HG03108 (cell line): ENCODE data around the gene ANKRD11.
"Not testable (repeated sequence)": the region's sequence is repeated elsewhere in the genome, so short reads cannot be mapped to it uniquely, and the experiment has no call there.

Source experiments
- ATAC-seq: cut with Tn5 transposase; IDR thresholded peaks from one replicate; pipeline ENCODE4 v1.9.1; 2021; ENCODE audit warnings: moderate library complexity; ENCODE audit not compliant: unreplicated experiment

The ANKRD11 gene

DNA sequence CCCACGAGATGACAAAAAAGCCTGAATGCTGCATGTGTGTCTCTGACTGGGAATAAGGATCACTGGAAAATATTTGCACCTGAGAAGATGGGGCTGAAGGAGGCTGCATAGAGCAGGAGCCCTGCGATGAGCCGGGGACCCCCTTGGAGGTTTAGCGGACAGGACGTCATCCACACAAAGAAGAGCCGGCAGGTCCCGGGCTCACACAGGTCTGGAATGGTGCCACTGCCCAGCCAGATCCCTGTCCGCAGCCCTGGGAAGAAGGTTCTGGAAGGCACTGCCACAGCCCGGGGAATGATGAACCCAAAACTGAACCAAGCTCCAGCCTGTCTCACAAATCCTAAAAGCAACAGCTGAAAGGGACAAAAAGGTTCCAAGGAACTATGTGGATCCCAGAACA is 101.8 kb downstream of the ANKRD11 start:
- no peak for ATAC-seq

GRCh38 chr16:89386306-89387185 is 103.8 kb downstream of the ANKRD11 start:
- ATAC-seq = no peak

DNA sequence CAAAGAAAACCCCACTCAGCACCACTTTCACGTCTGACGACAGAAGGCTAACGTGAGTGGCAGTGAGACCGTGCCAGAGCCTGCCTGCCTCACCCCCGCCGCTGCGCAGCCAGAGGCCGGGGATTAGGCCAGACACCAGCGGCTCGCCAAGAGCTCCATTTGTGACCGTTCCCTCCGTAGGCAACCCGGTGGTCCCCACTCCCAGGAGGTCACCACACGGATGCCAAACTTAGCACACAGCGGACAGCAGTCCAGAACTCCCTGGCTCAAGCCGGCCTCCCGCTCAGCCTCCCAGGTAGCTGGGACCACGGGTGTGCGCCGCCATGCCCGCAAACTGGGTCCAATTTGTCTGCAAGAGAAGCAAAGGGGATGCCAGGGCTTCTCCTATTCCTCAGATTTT is 104.6 kb downstream of the ANKRD11 start:
- ATAC-seq = no peak

DNA sequence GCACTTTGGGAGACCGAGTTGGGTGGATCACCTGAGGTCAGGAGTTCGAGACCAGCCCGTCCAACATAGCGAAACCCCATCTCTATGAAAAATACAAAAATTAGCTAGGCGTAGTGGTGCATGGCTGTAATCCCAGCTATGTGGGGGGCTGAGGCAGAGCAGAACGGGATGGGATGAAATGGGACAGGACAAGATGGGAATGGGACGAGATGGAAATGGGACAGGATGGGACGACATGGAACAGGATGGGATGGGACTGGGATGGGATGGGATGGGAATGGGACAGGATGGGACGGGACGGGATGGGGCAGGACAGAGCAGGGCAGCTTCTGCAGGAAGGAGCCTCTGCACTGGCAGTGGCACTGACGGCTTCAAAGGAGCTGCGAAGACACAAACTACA is 106.1 kb downstream of the ANKRD11 start:
- ATAC-seq = no peak

- ATAC-seq = no peak
Observed at GRCh38 chr16:89383095-89384003, 107.0 kb downstream of the ANKRD11 start.

DNA sequence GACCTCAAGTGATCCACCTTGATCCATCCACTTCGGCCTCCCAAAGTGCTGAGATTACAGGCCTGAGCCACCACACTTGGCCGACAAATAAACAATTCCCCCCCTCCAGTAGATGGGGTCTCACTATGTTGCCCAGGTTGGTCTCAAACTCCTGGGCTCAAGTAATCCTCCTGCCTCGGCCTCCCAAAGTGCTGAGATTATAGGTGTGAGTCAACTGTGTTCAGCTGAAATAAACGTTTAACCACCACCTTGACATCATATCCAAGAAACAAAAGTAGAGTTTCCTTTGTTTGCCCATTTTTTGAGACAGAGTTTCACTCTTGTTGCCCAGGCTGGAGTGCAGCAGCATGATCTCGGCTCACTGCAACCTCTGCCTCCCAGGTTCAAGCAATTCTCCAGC is 107.8 kb downstream of the ANKRD11 start:
- ATAC-seq = not testable (repeated sequence)

DNA sequence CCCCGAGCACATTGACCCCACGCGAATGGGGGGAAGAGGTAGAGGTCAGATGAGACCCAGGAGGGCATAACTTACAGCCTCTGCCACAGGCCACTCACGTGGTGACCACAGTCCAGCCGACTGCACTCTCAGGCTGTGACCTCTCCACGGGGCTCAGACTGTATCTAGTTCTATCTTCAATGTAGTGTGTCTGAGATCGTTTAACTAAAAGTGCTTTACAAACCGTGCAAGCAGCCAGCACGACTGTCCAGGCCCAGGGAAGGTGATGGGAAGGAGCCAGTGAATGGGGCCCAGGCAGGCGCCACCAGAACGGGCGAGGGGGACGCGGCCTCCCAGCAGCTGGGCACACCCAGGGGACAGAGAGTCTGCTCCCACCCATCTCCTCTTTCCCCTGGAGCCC is 108.6 kb downstream of the ANKRD11 start:
- ATAC-seq = no peak

DNA sequence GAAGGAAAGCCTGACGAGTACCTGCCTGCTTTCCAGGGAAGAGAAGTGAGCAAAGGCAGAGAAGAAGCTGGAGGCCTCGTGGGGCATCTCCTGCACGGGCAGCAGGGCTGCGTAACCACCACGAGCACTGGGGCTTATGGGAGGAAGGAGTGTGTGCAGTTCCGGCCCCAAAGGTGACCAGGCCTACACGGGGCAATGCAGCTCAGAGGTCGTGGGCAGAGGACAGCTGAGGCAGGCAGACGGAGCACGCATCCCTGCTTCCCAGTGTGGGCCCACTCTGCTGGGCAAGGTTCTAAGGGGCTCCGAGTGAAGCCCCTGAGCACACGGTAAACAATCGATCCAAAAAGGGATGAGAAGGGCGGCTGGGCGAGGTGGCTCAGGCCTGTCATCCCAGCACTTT is 109.7 kb downstream of the ANKRD11 start:
- no peak for ATAC-seq

GRCh38 chr16:89378947-89379771 is 111.2 kb downstream of the ANKRD11 start:
- ATAC-seq = no peak

DNA sequence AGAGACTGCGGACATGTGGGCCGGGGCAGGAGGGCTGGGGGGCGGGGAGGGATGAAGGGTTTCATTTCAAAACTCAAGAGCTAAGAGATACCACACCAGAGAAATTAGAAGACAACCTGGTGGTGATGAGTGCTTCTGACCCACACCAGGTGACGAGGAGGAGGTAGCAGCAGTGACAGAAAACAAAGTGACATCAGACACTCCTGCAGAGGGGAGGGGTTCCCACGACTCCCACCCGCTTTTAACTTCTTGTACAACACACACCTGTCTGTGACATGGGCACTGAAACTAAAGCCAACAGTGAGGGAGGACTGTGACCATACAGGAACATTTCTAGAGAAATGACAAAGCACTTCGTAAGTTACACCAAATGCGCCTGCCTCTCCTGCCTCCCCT is 112.9 kb downstream of the ANKRD11 start:
- ATAC-seq = no peak

- no peak for ATAC-seq
Observed at GRCh38 chr16:89376812-89377452, 113.4 kb downstream of the ANKRD11 start.

DNA sequence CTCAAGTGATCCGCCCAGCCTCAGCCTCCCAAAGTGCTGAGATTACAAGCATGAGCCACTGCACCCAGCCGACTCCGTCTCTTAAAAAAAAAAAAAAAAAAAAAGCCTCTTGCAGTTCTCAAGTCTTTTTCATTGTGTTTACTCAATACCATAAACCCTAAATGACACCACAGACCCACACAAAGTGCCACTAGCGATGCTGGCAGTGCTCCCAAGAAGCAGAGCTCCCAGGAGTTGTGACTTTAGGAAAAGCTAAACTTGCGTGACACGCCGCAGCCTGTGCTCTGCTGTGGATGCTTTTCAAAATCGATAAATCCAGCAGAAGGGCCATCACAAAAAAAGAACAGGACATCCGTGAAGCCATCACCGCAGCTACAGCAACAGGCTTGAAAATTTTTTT is 114.7 kb downstream of the ANKRD11 start:
- ATAC-seq = no peak

DNA sequence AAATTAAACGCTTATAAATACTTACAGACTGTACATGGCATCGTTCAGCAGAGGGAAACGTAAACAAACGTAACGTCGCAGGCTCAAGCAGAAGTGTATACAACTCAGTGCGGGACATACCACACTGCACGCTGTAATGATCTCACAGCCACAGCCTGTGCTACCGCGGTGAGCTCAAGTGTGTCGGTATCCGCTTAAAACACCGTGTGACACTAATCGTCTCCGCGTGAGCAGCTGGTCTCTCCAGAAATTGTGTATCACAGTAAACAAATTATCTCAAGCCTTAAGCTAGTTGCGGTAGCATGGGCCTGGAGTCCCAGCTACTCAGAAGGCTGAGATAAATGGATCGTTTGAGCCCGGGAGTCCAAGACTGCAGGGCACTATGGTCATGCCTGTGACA is 115.3 kb downstream of the ANKRD11 start:
- ATAC-seq = no peak

DNA sequence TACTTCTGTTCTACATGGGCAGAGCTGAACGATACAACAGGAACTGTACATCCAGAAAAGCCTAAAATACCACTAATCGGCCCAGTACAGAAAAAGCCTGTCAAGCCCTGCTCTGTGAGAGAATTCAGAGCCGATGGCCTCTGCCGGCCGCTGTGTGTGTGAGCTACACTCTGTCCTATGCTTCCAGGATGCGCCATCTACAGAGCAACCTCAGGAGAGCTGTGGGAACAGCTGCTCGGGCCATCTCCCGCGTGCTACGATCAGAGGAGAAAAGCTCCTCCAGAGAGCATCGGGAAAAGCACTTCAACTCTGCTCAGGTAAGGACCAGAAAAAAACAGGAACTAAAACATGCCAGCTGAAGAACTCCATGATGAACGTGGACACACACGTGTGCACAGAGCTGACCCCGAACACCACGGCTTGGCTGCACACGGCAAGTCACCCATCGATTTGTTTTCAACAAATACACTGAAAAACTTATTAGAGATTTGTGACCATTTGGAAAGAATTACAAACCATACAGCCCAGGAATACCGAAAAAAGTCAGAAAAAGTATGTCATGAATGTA is 115.9 kb downstream of the ANKRD11 start:
- no peak for ATAC-seq

DNA sequence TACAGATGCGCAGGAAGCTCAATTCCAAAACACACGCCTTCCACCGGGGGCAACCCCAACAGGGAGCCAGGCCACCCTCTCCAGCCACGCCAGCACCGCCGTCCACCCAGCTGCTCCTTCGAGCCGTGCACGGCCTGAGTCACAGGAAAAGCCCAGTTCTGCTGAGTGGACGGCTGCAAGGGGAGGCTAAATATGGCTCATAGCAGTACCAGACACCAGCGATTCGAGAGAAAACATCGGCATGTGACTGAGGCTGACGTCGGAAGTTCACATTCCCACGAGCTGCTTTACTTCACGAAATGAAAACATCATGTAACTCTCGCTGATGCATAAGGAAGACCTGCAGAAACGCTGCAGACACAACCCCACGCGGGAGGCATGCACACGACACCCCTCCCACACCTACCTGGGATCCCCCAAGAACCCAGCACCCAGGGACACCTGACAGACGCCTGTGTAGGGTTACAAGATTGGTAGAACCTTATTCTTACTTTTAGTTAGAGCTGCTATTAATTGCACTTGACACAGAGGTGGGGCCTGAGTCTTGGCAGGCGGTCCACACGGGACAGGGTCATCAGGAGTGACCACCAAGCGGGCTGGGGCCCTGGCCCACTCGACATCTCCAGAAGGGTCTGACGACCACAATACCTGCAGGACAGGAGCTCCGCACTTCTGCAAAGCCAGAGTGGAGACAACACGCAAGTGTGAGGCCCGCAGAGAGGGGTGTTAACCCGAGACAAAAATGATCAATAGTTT is 116.8 kb downstream of the ANKRD11 start:
- no peak for ATAC-seq

GRCh38 chr16:89371968-89372634 is 118.3 kb downstream of the ANKRD11 start:
- ATAC-seq = no peak

DNA sequence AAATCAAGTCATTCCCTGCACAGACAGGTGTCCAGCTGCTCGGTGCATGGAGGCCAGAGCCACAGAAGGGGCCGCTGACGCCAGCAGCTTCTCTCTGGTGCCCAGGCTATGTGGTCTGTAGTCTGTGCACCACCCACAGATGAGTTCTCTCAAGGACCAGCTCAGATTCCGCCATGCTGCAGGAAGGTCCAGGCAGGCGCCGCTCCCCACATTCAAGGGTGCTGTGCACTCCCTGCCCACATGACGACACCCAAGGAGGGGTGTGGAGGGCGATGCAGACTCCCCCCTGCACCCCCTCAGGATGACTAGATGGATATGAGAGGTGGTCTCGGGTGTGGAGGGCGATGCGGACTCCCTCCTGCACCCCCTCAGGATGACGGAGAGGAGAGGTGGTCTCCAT is 119.0 kb downstream of the ANKRD11 start:
- no peak for ATAC-seq

- ATAC-seq = no peak
Observed at GRCh38 chr16:89370601-89371000, 119.8 kb downstream of the ANKRD11 start.

- ATAC-seq = no peak
Observed at GRCh38 chr16:89370081-89370511, 120.3 kb downstream of the ANKRD11 start.
